Osteocyte (in vitro differentiated cells): ENCODE data around the gene NLRC4. TPM values are rescaled to one million over a fixed set of nuclear protein-coding genes. Genes with fewer than 3 reads are reported as not detected.

ENCODE experiments used
- DNase-seq: peaks from one replicate; pipeline ENCODE4 v3.0.0; 2021; ENCODE audit warnings: mixed read lengths; ENCODE audit not compliant: unreplicated experiment; ENCODE audit errors: extremely low spot score
- H3K27ac Mint-ChIP-seq: one replicate; pipeline ENCODE4 v1.8.0; 2021; ENCODE audit warnings: mild to moderate bottlenecking, mixed read lengths; ENCODE audit not compliant: unreplicated experiment
- H3K27me3 Mint-ChIP-seq: one replicate; pipeline ENCODE4 v1.8.0; 2021; ENCODE audit warnings: mixed read lengths; ENCODE audit not compliant: unreplicated experiment
- H3K36me3 Mint-ChIP-seq: one replicate; pipeline ENCODE4 v1.8.0; 2021; ENCODE audit warnings: mixed read lengths; ENCODE audit not compliant: unreplicated experiment
- H3K4me1 Mint-ChIP-seq: one replicate; pipeline ENCODE4 v1.8.0; 2021; ENCODE audit warnings: mixed read lengths; ENCODE audit not compliant: unreplicated experiment
- H3K4me3 Mint-ChIP-seq: one replicate; pipeline ENCODE4 v1.8.0; 2021; ENCODE audit warnings: mild to moderate bottlenecking, moderate library complexity, mixed read lengths; ENCODE audit not compliant: unreplicated experiment
- H3K9me3 Mint-ChIP-seq: one replicate; pipeline ENCODE4 v1.8.0; 2021; ENCODE audit warnings: mixed read lengths; ENCODE audit not compliant: unreplicated experiment
- CTCF ChIP-seq: fragments of 200-600 bp; sonication (generic); IDR thresholded peaks from 2 replicates; pipeline ENCODE4 v1.5.0; 2021; ENCODE audit warnings: antibody characterized with exemption, mild to moderate bottlenecking, moderate library complexity
- total RNA-seq: library from RNA; stranded (reverse); gene quantifications from 2 replicates; pipeline ENCODE4 v1.2.1, GENCODE V29; 2021

NLRC4 gene
- total RNA-seq, 1 donor from 2014 or later: not detected

DNA sequence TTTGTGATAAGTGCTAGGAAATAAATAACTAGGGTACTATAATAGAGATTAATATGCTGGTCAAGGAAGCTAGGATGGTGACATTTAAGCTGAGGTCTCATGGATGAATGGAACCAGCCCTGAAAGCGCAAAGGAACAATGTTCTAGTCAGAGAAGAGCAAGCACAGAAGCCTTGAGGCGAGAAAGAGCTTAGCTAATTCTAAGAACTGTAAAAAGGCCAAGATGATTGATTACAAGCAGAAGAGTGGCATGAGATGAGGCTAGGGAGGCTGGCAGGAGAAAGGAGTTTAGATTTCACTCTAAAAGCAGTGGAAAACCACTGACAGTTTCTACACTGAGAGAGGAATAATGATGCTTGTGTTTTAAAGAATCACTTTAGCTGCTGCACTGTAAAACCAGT, 9.6 kb upstream of the NLRC4 start:
- Mint-ChIP-seq H3K36me3 (no peaks in the 10 kb centered on the region), H3K4me3 (no peak overlapping the region), H3K9me3 (no peaks in the 10 kb centered on the region), H3K27ac (no peak overlapping the region), H3K27me3 (peaks cover 15% of the 10 kb centered on the region), H3K4me1 (peaks cover 13% of the 10 kb centered on the region)
- no peak for TF ChIP-seq CTCF
- no peak for DNase-seq

GRCh38 chr2:32272279-32272678, 7.6 kb upstream of the NLRC4 start:
- no peak for DNase-seq
- H3K27ac Mint-ChIP-seq: no peak overlapping the region
- no peaks in the 10 kb centered on the region for H3K36me3 Mint-ChIP-seq
- no peaks in the 10 kb centered on the region for H3K9me3 Mint-ChIP-seq
- H3K4me1 Mint-ChIP-seq: peaks cover 2% of the 10 kb centered on the region
- H3K4me3 Mint-ChIP-seq: no peak overlapping the region
- peaks cover 18% of the 10 kb centered on the region for H3K27me3 Mint-ChIP-seq
- no peak for TF ChIP-seq CTCF

- Mint-ChIP-seq H3K27ac (no peak overlapping the region), H3K36me3 (no peaks in the 10 kb centered on the region), H3K9me3 (no peaks in the 10 kb centered on the region), H3K4me1 (no peaks in the 10 kb centered on the region), H3K4me3 (no peak overlapping the region), H3K27me3 (peaks cover 18% of the 10 kb centered on the region)
- no peak for DNase-seq
- no peak for TF ChIP-seq CTCF
Measured at GRCh38 chr2:32271063-32271462, 6.4 kb upstream of the NLRC4 start.

DNA sequence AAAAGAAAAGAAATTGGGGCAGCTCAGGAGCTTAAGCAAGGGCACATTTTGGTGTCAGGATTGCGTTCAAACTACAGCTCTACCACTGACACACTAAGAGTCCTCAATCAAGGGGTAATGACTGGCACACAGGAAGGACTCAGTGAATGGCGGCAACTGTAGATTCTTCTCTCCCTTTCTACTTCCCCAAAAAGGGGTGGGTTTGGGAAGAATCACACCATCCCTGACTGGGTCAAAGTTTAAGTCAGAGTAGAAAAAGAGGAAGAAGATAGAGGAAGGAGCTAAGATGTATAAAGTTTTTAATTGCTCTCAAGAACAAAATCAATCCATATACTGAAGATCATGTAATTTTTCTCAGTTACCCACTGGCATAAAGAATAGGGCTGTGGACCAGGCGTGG, 2.6 kb downstream of the NLRC4 start:
- Mint-ChIP-seq H3K36me3 (no peaks in the 10 kb centered on the region), H3K4me1 (peaks cover 8% of the 10 kb centered on the region), H3K4me3 (no peak overlapping the region), H3K27ac (no peak overlapping the region), H3K9me3 (no peaks in the 10 kb centered on the region), H3K27me3 (peaks cover 7% of the 10 kb centered on the region)
- TF ChIP-seq CTCF: no peak
- DNase-seq: no peak

- H3K27ac Mint-ChIP-seq: no peak overlapping the region
- TF ChIP-seq CTCF: no peak
- H3K4me1 Mint-ChIP-seq: peaks cover 2% of the 10 kb centered on the region
- H3K27me3 Mint-ChIP-seq: peaks cover 7% of the 10 kb centered on the region
- H3K9me3 Mint-ChIP-seq: no peaks in the 10 kb centered on the region
- no peak overlapping the region for H3K4me3 Mint-ChIP-seq
- no peaks in the 10 kb centered on the region for H3K36me3 Mint-ChIP-seq
- peak; percentile 66 for DNase-seq
Measured at GRCh38 chr2:32260376-32260775, 4.3 kb downstream of the NLRC4 start.
